SK-N-SH (cell line): ENCODE measurements around the gene NEUROG1.

Source experiments
- IRF3 ChIP-seq: fragments of 150-350 bp; IDR thresholded peaks from 2 replicates; pipeline ENCODE4 v1.6.1; 2016; ENCODE audit warnings: mild to moderate bottlenecking, low read depth, low read length
- JUND ChIP-seq: IDR thresholded peaks from 2 replicates; pipeline ENCODE4 v1.4.0; 2012
- NFIC ChIP-seq: IDR thresholded peaks from 2 replicates; pipeline ENCODE4 v1.4.0; 2012; ENCODE audit warnings: borderline replicate concordance
- POLR2AphosphoS5 ChIP-seq: IDR thresholded peaks from 2 replicates; pipeline ENCODE4 v1.6.1; 2012; ENCODE audit warnings: low read depth, low read length
- RAD21 ChIP-seq: IDR thresholded peaks from 2 replicates; pipeline ENCODE4 v1.6.1; 2012; ENCODE audit warnings: mild to moderate bottlenecking, low read length
- REST ChIP-seq: IDR thresholded peaks from 2 replicates; pipeline ENCODE4 v1.6.1; 2012; ENCODE audit warnings: mild to moderate bottlenecking, low read depth, low read length, moderate library complexity
- SMC3 ChIP-seq: IDR thresholded peaks from 2 replicates; pipeline ENCODE4 v1.6.1; 2012; ENCODE audit warnings: low read depth, low read length, improper control_type of control experiment
- TF ChIP-seq, protein P1 (sequence below): fragments of 200-600 bp; sonication (generic); IDR thresholded peaks from 2 replicates; pipeline ENCODE4 v1.6.1; 2017; ENCODE audit warnings: antibody characterized with exemption, mild to moderate bottlenecking, moderate library complexity
- TF ChIP-seq, protein P2 (sequence below): fragments of 150-350 bp; IDR thresholded peaks from 2 replicates; pipeline ENCODE4 v1.6.1; 2017; ENCODE audit warnings: antibody characterized with exemption, low read length, low read depth, borderline replicate concordance

DNA sequence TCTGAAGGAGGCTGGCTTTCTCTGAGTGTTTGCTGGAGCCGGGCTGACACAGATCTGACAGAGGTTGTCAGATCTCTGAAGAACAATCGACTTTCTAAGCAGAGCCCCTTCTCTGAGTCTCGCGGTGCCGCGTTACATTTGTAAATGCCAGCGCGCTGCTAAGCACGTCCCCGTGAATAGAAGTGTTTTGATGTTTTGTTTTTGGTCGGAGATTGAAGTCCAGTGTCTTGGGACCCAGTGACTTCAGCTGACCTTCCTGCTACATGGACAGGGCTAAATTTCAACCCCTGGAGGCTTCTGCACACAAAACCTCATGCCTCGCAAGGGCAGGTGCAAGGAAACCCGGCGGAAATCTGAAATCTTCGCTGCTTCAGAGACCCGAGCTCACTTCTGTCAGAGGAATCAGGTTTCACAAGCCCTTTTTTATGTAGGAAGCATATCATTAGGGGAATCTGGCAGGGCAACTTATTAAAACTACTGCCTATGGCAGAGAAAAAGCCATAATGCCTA lies 27.2 kb downstream of the NEUROG1 start:
- TF ChIP-seq, protein P1, sequence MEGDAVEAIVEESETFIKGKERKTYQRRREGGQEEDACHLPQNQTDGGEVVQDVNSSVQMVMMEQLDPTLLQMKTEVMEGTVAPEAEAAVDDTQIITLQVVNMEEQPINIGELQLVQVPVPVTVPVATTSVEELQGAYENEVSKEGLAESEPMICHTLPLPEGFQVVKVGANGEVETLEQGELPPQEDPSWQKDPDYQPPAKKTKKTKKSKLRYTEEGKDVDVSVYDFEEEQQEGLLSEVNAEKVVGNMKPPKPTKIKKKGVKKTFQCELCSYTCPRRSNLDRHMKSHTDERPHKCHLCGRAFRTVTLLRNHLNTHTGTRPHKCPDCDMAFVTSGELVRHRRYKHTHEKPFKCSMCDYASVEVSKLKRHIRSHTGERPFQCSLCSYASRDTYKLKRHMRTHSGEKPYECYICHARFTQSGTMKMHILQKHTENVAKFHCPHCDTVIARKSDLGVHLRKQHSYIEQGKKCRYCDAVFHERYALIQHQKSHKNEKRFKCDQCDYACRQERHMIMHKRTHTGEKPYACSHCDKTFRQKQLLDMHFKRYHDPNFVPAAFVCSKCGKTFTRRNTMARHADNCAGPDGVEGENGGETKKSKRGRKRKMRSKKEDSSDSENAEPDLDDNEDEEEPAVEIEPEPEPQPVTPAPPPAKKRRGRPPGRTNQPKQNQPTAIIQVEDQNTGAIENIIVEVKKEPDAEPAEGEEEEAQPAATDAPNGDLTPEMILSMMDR = no peak
- TF ChIP-seq JUND (no peak), POLR2AphosphoS5 (no peak), SMC3 (no peak), RAD21 (no peak), NFIC (no peak), REST (no peak), IRF3 (no peak)
- TF ChIP-seq, protein P2, sequence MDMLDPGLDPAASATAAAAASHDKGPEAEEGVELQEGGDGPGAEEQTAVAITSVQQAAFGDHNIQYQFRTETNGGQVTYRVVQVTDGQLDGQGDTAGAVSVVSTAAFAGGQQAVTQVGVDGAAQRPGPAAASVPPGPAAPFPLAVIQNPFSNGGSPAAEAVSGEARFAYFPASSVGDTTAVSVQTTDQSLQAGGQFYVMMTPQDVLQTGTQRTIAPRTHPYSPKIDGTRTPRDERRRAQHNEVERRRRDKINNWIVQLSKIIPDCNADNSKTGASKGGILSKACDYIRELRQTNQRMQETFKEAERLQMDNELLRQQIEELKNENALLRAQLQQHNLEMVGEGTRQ = no peak
